ENCODE results near the gene ZNF597.

ZNF597 gene

GRCh38 chr16:3467182-3467581 is 23.9 kb upstream of the ZNF597 start:
- H3K4me1 Mint-ChIP-seq, result peaks cover 67% of the 10 kb centered on the region
- H3K27me3 Mint-ChIP-seq, result no peaks in the 10 kb centered on the region
- H3K27ac Mint-ChIP-seq, result peak overlapping the region; percentile 85
- H3K4me3 Mint-ChIP-seq, result no peak overlapping the region
- H3K9me3 Mint-ChIP-seq, result no peaks in the 10 kb centered on the region
- H3K36me3 Mint-ChIP-seq, result peaks cover 4% of the 10 kb centered on the region

GRCh38 chr16:3465911-3466584 is 22.7 kb upstream of the ZNF597 start:
- Mint-ChIP-seq H3K9me3 (no peaks in the 10 kb centered on the region), H3K27ac (peak overlapping the region; percentile 46), H3K4me1 (peaks cover 71% of the 10 kb centered on the region), H3K4me3 (no peak overlapping the region), H3K36me3 (peaks cover 4% of the 10 kb centered on the region), H3K27me3 (no peaks in the 10 kb centered on the region)

- Mint-ChIP-seq H3K9me3 (no peaks in the 10 kb centered on the region), H3K4me1 (peaks cover 74% of the 10 kb centered on the region), H3K27me3 (no peaks in the 10 kb centered on the region), H3K4me3 (no peak overlapping the region), H3K27ac (no peak overlapping the region), H3K36me3 (peaks cover 4% of the 10 kb centered on the region)
Observed at GRCh38 chr16:3465301-3465700, 22.0 kb upstream of the ZNF597 start.

- Mint-ChIP-seq H3K9me3 (no peaks in the 10 kb centered on the region), H3K4me3 (peak overlapping the region; percentile 37), H3K27ac (peak overlapping the region; percentile 79), H3K36me3 (no peaks in the 10 kb centered on the region), H3K4me1 (peaks cover 63% of the 10 kb centered on the region), H3K27me3 (no peaks in the 10 kb centered on the region)
Observed at GRCh38 chr16:3461151-3461550, 17.8 kb upstream of the ZNF597 start.

GRCh38 chr16:3460585-3460984 is 17.3 kb upstream of the ZNF597 start:
- Mint-ChIP-seq H3K27me3 (no peaks in the 10 kb centered on the region), H3K4me1 (peaks cover 62% of the 10 kb centered on the region), H3K9me3 (no peaks in the 10 kb centered on the region), H3K27ac (peak overlapping the region; percentile 79), H3K4me3 (peak overlapping the region; percentile 37), H3K36me3 (no peaks in the 10 kb centered on the region)

- H3K9me3 Mint-ChIP-seq, result no peaks in the 10 kb centered on the region
- H3K4me1 Mint-ChIP-seq, result peaks cover 57% of the 10 kb centered on the region
- no peaks in the 10 kb centered on the region for H3K27me3 Mint-ChIP-seq
- H3K27ac Mint-ChIP-seq, result peak overlapping the region; percentile 41
- peak overlapping the region; percentile 74 for H3K4me3 Mint-ChIP-seq
- H3K36me3 Mint-ChIP-seq, result no peaks in the 10 kb centered on the region
Observed at GRCh38 chr16:3460121-3460520, 16.8 kb upstream of the ZNF597 start.

GRCh38 chr16:3459401-3460090 is 16.2 kb upstream of the ZNF597 start:
- Mint-ChIP-seq H3K36me3 (no peaks in the 10 kb centered on the region), H3K4me1 (peaks cover 55% of the 10 kb centered on the region), H3K27me3 (no peaks in the 10 kb centered on the region), H3K9me3 (no peaks in the 10 kb centered on the region), H3K27ac (peak overlapping the region; percentile 5), H3K4me3 (peak overlapping the region; percentile 70)

- Mint-ChIP-seq H3K27me3 (no peaks in the 10 kb centered on the region), H3K4me1 (peaks cover 49% of the 10 kb centered on the region), H3K9me3 (no peaks in the 10 kb centered on the region), H3K4me3 (peak overlapping the region; percentile 70), H3K27ac (peak overlapping the region; percentile 5), H3K36me3 (no peaks in the 10 kb centered on the region)
Observed at GRCh38 chr16:3458852-3459361, 15.6 kb upstream of the ZNF597 start.

GRCh38 chr16:3458278-3458851 is 15.1 kb upstream of the ZNF597 start:
- H3K27me3 Mint-ChIP-seq, result no peaks in the 10 kb centered on the region
- peak overlapping the region; percentile 70 for H3K4me3 Mint-ChIP-seq
- H3K36me3 Mint-ChIP-seq, result no peaks in the 10 kb centered on the region
- H3K9me3 Mint-ChIP-seq, result no peaks in the 10 kb centered on the region
- H3K4me1 Mint-ChIP-seq, result peaks cover 43% of the 10 kb centered on the region
- H3K27ac Mint-ChIP-seq, result peak overlapping the region; percentile 5

- Mint-ChIP-seq H3K4me3 (peak overlapping the region; percentile 88), H3K27me3 (no peaks in the 10 kb centered on the region), H3K27ac (peak overlapping the region; percentile 95), H3K4me1 (peaks cover 43% of the 10 kb centered on the region), H3K36me3 (no peaks in the 10 kb centered on the region), H3K9me3 (no peaks in the 10 kb centered on the region)
Observed at GRCh38 chr16:3457434-3458252, 14.3 kb upstream of the ZNF597 start.

- H3K4me3 Mint-ChIP-seq, result no peak overlapping the region
- peaks cover 18% of the 10 kb centered on the region for H3K4me1 Mint-ChIP-seq
- H3K36me3 Mint-ChIP-seq, result peaks cover 3% of the 10 kb centered on the region
- H3K27ac Mint-ChIP-seq, result no peak overlapping the region
- no peaks in the 10 kb centered on the region for H3K27me3 Mint-ChIP-seq
- no peaks in the 10 kb centered on the region for H3K9me3 Mint-ChIP-seq
Observed at GRCh38 chr16:3454631-3455147, 11.4 kb upstream of the ZNF597 start.

- Mint-ChIP-seq H3K9me3 (no peaks in the 10 kb centered on the region), H3K4me3 (no peak overlapping the region), H3K4me1 (peaks cover 12% of the 10 kb centered on the region), H3K27ac (no peak overlapping the region), H3K36me3 (peaks cover 3% of the 10 kb centered on the region), H3K27me3 (no peaks in the 10 kb centered on the region)
Observed at GRCh38 chr16:3454093-3454492, 10.8 kb upstream of the ZNF597 start.

- Mint-ChIP-seq H3K27ac (peak overlapping the region; percentile 95), H3K4me1 (peaks cover 29% of the 10 kb centered on the region), H3K4me3 (peak overlapping the region; percentile 95), H3K36me3 (peaks cover 22% of the 10 kb centered on the region), H3K27me3 (no peaks in the 10 kb centered on the region), H3K9me3 (peaks cover 8% of the 10 kb centered on the region)
Observed at GRCh38 chr16:3444032-3444388, 706 bp upstream of the ZNF597 start.

GRCh38 chr16:3439637-3440036 is 3.7 kb downstream of the ZNF597 start:
- Mint-ChIP-seq H3K4me1 (peaks cover 22% of the 10 kb centered on the region), H3K9me3 (peaks cover 8% of the 10 kb centered on the region), H3K27me3 (peaks cover 1% of the 10 kb centered on the region), H3K27ac (no peak overlapping the region), H3K36me3 (peaks cover 22% of the 10 kb centered on the region), H3K4me3 (no peak overlapping the region)

- Mint-ChIP-seq H3K36me3 (peaks cover 11% of the 10 kb centered on the region), H3K27me3 (peaks cover 1% of the 10 kb centered on the region), H3K9me3 (peaks cover under 1% of the 10 kb centered on the region), H3K4me1 (peaks cover 13% of the 10 kb centered on the region), H3K4me3 (no peak overlapping the region), H3K27ac (no peak overlapping the region)
Observed at GRCh38 chr16:3434373-3434772, 8.9 kb downstream of the ZNF597 start.

Measured in activated naive CD4-positive, alpha-beta T cell treated with anti-CD3 and anti-CD28 coated beads, Interleukin-2, amount 50 U/mL, for 24 hours (primary cell).